ENCODE results near the gene NPIPB4.
A peak's percentile ranks its signal among the peaks of the same experiment; 100 is the strongest.
"Not testable (repeated sequence)": the region's sequence is repeated elsewhere in the genome, so short reads cannot be mapped to it uniquely, and the experiment has no call there.

The NPIPB4 gene

DNA sequence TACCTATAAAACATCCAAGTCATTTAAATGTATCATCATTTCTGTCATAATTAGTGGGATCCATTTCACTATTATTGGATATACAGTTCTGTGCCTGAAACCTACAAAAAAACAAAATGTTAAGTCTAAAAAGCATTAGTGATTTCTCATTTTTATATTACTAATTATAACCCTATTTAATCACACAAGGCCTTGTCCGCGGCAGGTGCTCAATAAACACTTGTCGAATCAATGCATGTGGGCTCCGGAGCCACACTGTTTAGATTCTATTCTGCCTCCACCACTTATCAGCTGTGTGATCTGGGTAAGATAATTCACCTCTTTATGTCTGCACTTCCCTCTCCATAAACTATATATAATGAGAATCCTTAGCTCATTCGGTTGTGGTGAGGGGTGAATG is at the start of gene NPIPB4:
TSS of gene NPIPB4 (minus strand) at position 101 of the 400 bp plus-strand sequence. CDS start 378 bp downstream, outside the sequence.
- DNase-seq (ENCODE audit: low read depth in 2 of 2, low spot score in 1 of 2), result not testable (repeated sequence)

DNA sequence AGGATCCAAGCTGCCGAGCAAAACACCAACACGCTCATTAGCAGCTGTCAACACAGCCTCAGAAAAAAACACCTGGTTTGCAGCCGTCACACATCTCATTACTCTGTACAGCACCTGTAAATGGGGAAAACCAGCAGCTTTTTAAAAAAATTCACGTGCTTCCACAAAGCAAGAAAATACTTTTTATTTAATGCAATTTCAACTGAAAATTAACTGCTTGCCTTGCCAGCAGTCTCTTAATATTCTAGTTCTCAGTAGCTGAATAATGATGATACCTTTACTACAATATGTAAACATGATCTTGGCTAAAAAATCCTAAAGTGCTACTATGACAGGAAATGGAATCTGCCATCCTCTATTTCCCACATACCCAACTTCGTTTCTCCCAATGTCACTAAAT is 41.4 kb upstream of the NPIPB4 start:
- not testable (repeated sequence) for DNase-seq (ENCODE audit: low read depth in 2 of 2, low spot score in 1 of 2)

DNA sequence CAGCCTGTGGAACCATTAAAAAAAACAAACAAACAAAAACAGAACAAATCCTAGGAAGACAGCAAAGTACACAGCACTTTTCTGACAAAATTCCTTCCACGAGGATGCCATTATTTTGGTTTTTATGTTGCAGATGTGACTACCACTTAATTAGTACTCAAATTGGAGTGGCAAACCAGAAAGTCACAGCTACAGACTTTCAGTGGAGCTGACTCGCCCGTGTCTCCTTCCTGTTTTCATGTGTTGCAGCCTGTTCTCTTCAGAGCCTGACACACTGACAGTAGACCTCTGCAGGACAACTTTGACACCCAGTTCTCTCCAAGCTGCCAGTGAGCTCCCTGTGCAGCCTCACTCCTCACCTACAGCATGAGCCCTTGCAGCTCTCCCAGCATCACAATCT is 24.4 kb upstream of the NPIPB4 start:
- not testable (repeated sequence) for DNase-seq (ENCODE audit: low read depth in 2 of 2, low spot score in 1 of 2)

DNA sequence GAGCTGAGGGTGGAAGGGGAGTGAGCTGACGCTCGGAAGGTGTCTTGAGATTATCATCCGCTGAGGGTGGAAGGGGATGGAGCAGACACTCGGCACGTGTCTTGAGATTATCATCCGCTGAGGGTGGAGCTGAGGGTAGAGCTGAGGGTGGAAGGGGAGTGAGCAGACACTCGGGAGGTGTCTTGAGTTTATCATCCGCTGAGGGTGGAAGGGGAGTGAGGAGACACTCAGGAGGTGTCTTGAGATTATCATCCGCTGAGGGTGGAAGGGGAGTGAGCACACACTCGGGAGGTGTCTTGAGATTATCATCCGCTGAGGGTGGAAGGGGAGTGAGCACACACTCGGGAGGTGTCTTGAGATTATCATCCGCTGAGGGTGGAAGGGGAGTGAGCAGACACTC is 20.4 kb downstream of the NPIPB4 start:
- not testable (repeated sequence) for DNase-seq (ENCODE audit: low read depth in 2 of 2, low spot score in 1 of 2)

DNA sequence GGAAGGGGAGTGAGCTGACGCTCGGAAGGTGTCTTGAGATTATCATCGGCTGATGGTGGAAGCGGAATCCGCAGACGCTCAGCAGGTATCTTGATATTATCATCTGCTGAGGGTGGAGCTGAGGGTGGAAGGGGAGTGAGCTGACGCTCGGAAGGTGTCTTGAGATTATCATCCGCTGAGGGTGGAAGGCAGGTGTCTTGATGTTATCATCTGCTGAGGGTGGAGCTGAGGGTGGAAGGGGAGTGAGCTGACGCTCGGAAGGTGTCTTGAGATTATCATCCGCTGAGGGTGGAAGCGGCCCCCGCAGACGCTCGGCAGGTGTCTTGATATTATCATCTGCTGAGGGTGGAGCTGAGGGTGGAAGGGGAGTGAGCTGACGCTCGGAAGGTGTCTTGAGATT is 21.2 kb downstream of the NPIPB4 start:
- DNase-seq (ENCODE audit: low read depth in 2 of 2, low spot score in 1 of 2), result not testable (repeated sequence)

DNA sequence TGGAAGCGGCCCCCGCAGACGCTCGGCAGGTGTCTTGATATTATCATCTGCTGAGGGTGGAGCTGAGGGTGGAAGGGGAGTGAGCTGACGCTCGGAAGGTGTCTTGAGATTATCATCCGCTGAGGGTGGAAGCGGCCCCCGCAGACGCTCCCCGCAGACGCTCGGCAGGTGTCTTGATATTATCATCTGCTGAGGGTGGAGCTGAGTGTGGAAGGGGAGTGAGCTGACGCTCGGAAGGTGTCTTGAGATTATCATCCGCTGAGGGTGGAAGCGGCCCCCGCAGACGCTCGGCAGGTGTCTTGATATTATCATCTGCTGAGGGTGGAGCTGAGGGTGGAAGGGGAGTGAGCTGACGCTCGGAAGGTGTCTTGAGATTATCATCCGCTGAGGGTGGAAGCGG is 21.8 kb downstream of the NPIPB4 start:
- DNase-seq (ENCODE audit: low read depth in 2 of 2, low spot score in 1 of 2), result not testable (repeated sequence)

DNA sequence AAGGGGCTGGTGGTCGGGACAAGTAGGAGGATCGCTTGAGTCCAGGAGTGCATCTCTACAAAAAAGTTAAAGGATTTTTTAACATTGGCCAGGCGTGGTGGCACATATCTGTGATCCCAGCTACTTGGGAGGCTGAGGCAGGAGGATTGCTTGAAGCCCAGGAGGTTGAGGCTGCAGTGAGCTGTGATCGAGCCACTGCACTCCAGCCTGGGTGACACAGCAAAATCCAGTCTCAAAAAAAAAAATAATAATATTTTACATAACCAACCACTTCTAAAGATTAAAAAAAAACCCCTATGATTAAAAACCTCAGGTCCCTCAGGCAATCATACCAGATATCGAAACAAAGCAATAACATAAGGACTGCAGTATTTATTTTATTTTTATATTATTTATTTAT is 23.3 kb downstream of the NPIPB4 start:
- DNase-seq (ENCODE audit: low read depth in 2 of 2, low spot score in 1 of 2), result not testable (repeated sequence)

DNA sequence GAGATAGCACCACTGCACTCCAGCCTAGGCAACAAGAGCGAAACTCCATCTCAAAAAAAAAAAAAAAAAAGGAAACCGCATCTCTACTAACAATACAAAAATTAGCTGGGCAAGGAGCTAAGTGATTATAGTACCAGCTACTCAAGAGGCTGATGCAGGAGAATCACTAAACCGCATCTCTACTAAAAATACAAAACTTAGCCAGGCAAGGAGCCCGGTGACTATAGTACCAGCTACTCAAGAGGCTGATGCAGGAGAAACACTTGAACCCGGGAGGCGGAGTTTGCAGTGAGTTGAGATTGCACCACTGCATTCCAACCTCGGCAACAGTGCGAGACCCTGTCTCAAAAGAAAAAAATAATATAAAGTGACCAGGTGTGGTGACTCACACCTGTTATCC is 27.6 kb downstream of the NPIPB4 start:
- not testable (repeated sequence) for DNase-seq (ENCODE audit: low read depth in 2 of 2, low spot score in 1 of 2)

DNA sequence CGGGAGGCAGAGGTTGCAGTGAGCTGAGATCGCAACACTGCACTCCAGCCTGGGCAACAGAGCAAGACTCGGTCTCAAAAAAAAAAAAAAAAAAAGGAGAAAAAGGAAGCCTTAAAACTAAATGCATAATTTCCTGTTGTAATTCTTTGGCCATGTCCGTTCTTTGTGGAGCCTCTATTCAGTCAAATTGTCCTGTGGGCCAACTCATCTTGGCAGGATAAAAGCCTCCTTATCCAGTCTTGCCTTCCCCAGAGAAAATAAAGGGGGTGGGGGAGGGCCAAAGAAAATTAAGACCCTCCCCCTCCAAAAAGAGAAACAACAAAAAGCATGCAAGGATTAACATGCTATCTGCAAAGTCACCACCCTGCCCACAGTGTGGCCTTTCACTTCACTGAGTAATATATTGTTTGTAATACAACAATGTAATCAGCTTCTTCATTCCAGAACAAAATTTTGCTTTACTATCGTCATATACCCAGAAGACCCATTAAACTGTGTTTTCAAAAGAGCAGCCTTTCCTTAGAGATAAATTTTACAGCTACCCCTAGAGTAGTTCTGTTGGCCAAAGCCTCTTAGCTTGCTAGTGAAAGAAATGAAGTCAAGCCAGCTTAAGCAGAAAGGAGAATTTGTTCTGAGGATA is 31.4 kb downstream of the NPIPB4 start:
- not testable (repeated sequence) for DNase-seq (ENCODE audit: low read depth in 2 of 2, low spot score in 1 of 2)

DNA sequence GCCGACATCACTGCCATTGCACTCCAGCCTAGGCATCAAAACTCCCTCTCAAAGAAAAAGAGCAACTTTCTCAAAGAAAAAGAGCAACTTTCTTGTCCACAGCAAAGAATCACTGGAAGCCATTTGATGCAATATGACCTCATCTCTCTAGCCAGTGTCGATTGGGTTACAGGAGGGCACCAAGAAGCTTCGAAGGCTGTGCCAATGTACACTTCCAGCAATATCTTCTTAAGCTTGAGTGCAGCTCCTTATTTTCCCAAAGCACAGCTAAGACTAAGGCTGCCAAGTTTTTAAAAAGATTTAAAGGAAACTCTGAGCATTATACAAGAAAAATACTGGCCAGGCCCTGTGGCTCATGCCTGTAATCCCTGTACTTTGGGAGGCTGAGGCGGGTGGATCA is 32.0 kb downstream of the NPIPB4 start:
- not testable (repeated sequence) for DNase-seq (ENCODE audit: low read depth in 2 of 2, low spot score in 1 of 2)

DNA sequence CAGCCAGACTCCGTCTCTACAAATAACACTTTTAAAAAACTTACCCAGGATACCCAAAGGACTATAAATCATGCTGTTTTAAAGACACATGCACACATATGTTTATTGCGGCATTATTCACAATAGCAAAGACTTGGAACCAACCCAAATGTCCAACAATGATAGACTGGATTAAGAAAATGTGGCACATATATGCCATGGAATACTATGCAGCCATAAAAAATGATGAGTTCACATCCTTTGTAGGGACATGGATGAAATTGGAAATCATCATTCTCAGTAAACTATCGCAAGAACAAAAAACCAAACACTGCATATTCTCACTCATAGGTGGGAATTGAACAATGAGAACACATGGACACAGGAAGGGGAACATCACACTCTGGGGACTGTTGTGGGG is 34.3 kb downstream of the NPIPB4 start:
- not testable (repeated sequence) for DNase-seq (ENCODE audit: low read depth in 2 of 2, low spot score in 1 of 2)

DNA sequence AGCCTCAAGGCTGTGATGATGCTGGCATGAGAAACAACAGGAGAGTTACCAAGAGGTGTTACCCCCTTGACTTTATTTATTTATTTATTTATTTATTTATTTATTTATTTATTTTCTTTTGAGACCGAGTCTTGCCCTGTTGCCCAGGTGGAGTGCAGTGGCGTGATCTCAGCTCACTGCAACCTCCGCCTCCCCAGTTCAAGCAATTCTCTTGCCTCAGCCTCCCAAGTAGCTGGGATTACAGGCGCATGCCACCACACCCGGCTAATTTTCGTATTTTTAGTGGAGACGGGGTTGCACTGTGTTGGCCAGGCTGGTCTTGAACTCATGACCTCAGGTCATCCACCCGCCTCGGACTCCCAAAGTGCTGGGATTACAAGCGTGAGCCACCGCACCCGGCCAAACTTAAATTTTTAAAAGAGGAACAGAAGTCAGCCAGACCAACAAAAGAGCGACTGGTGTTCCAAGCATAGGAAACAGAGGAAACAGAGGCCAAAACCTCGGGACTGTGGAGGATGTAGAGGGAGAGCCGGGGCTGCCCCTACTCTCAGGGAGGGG is 36.6 kb downstream of the NPIPB4 start:
- not testable (repeated sequence) for DNase-seq (ENCODE audit: low read depth in 2 of 2, low spot score in 1 of 2)

DNA sequence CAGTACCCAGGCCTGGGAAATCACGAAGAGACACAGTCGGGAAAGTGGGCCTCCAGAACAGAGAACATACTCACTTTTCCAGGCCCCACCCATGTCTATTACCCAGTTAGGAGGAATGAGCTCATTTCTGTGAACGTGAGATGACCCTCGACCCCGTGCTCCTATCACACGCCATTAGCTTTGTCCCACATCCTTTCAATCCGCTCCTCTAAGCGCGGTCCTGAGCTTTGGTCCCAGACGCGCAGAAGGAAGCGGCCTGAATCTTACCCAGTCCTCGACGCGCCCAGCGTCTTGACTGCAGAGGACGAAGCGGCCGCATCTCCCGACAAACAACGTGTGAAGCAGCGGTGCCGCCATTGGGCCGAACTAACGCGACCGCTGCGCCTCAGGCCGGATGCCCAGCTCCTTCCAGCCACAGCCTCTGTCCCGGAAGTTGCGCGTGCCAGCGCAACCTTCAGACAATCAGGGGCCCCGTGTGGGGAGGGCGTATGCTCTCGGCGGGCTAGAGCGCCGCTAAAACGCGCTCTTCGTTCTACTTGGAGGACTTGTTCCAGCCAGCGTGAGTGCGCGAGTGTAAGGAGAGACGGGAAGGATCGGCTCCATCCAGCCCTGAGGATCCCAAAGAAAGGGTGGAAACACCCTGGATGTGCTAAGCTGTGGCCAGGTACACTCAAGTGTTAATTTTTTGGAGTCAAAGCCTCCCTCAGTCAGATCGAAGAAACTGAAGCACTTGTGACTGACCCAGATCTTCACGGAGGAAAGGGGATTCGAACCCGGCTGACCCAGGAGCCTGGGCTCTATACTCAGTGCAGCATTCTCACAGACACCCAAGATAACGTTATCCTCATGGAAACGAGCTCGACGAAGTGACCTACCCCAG is 37.3 kb downstream of the NPIPB4 start:
- DNase-seq (ENCODE audit: low read depth in 2 of 2, low spot score in 1 of 2), result peak; percentile 25 to 37

DNA sequence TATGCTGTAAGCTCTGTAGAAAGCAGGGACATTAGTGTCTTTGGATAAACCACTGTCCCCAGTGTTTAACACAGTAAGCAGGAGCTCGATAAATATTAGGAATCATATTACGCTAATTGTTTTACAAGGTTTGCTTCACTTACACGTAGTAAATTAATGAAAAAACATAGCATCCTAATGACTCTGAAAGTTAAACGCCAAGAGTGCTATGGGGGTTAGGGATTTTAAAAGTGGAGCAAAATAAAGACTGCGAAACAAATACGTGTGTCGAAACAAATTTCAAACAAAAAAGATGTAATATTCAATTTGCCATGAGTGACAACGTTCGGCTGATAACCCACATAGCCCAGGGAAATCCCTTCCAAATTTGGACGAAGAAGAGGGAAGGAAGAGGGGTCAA is 37.9 kb downstream of the NPIPB4 start:
- not testable (repeated sequence) for DNase-seq (ENCODE audit: low read depth in 2 of 2, low spot score in 1 of 2)

DNA sequence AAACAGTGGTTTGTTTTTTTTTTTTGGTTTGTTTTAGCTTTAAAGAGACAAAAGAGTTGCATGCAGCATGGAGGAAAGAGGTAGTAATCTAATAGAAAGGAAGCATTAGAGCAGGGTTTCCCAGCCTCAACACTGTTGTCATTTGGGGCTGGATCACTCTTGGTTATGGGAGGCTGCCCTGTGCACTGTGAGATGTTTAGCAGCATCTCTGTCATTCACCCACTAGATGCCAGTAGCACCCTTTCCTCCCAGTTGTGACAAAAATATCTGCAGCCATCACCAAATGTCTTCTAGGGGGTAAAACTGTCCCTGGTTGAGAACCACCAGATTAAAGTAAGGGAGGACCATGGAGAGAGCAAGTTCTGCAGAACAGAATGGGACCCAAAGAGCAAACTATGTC is 40.5 kb downstream of the NPIPB4 start:
- not testable (repeated sequence) for DNase-seq (ENCODE audit: low read depth in 2 of 2, low spot score in 1 of 2)

DNA sequence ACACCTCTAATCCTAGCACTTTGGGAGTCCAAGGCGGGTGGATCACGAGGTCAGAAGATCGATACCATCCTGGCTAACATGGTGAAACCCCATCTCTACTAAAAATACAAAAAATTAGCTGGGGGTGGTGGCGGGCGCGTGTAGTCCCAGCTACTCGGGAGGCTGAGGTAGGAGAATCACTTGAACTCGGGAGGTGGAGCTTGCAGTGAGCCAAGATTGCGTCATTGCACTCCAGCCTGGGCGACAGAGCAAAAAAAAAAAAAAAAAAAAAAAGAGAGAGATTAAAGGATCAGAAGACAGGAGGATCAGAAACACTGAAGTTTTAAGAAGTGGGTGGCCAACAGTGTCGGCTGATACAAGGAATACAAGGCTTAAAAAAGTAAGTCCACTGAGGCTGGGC is 41.9 kb downstream of the NPIPB4 start:
- DNase-seq (ENCODE audit: low read depth in 2 of 2, low spot score in 1 of 2), result not testable (repeated sequence)

DNA sequence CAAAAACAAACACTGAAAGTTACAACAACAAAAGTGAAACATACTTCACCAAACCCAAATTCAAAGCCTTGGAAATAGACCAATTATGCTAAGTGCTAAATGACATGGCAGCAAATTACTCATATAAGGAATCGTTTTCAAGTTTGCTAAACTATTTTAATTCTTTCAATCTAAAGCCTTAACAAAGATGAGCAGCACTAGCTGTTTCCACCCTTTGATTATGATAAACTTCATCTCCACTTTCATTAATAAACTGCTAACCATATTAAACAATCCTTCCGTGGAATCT is 55.2 kb downstream of the NPIPB4 start:
- DNase-seq (ENCODE audit: low read depth in 2 of 2, low spot score in 1 of 2), result not testable (repeated sequence)

DNA sequence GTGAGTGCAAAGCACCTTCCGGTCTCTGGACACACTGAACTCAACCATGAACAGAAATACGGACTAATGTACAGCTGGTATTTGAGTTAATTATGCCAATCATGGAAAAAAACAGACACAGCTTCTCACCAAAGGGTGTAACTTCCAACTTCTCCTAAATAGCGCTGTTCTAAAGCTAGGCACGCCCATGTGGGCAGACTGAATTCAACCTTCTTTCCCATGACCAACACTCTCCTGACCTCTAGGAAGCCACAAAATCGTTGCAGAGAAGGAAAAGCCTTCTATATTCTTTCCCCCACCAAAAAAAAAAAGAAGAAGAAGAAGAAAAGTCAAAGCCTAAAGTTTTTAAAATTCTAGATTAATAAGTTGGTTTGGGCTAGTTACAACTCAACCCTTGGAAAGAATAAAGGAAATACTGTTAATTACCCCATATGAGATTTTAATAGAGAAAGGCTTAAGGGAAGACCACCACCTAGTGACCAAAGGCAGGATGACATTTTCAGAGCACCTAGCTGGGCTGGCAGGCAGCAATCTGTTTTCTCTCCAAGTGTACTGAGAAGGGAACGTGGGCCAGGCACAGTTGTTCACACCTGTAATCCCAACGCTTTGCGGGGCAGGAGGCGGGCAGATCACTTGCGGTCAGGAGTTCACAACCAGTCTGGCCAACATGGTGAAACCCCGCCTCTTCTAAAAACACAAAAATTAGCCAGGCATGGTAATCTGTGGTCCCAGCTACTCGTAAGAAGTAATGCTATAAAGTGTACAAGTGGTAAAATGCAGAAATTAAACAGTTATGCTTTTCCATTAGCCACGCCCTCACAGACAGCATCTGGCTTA is 55.8 kb downstream of the NPIPB4 start:
- DNase-seq (ENCODE audit: low read depth in 2 of 2, low spot score in 1 of 2), result not testable (repeated sequence)

DNA sequence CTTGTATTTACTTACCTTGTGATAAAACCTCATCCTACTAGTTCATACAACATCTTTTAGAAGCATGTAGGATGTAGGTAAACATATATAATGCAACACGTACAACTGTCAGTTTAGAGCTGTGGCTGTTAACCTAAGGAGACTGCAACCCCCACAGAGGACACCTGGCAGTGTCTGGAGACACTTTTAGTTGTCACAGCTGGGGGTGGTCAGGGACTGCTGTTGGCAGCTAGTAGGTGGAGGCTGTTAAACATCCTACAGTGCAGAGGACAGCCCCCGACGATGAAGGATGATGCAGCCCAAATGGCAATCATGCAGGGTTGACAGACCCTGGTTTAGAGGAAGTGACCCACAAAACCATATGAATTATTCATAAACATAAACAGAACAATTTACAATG is 59.0 kb downstream of the NPIPB4 start:
- not testable (repeated sequence) for DNase-seq (ENCODE audit: low read depth in 2 of 2, low spot score in 1 of 2)

DNA sequence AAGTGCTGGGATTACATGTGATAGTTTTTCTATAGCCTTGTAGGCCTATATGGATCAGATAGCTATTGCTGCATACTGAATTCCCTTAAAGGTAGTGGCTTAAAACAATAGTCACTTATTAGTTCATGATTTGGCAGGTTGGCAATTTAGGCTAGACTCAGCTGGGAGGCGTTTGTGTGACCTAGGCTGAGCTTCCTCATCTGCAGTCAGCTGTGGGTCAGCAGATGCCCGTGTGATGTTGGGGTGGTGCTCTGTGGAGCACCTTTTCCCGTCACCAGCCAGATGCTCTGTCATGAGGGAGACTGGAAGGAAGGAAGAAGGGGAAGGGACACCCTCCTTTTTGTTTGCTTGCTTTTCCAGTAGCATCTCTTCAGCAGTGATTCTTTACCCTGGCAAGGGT is 64.2 kb downstream of the NPIPB4 start:
- not testable (repeated sequence) for DNase-seq (ENCODE audit: low read depth in 2 of 2, low spot score in 1 of 2)

DNA sequence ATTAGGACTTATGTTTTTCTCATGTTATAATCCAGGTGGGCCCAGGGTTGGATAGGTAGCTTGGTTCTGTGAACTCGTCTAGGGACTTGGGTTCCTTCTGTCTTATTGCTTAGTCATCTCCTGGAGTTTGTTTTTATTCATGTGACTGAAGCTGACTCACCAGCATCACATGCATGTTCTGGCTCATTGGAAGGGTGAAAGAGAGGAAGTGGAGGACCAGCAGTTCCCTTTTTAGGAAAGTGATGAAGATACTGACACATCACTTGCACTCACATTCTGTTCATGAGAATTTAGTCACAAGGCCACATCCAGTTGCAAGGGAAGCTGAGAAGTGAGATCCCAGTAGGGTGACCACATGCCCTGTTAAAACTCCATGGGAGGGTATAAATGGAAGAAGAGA is 67.0 kb downstream of the NPIPB4 start:
- not testable (repeated sequence) for DNase-seq (ENCODE audit: low read depth in 2 of 2, low spot score in 1 of 2)
